Hepatocyte (in vitro differentiated cells): ENCODE data around the gene GSX2.

Source experiments
- CTCF ChIP-seq: fragments of 200-600 bp; sonication (generic); IDR thresholded peaks from 2 replicates; pipeline ENCODE4 v1.5.1; 2016; ENCODE audit warnings: antibody characterized with exemption, mild to moderate bottlenecking; ENCODE audit not compliant: poor library complexity
- EZH2 ChIP-seq: fragments of 200-600 bp; sonication (generic); IDR thresholded peaks from 2 replicates; pipeline ENCODE4 v1.6.1; 2016; ENCODE audit warnings: antibody characterized with exemption, mild to moderate bottlenecking, borderline replicate concordance
- EZH2phosphoT487 ChIP-seq: fragments of 200-600 bp; sonication (generic); IDR thresholded peaks from one replicate; pipeline ENCODE4 v1.6.1; 2018; ENCODE audit warnings: antibody characterized with exemption, mild to moderate bottlenecking, low read depth, moderate library complexity; ENCODE audit not compliant: unreplicated experiment, severe bottlenecking

GRCh38 chr4:54092405-54093323, 7.3 kb upstream of the GSX2 start:
- TF ChIP-seq CTCF (no peak), EZH2phosphoT487 (peak; percentile 25), EZH2 (no peak)
